Transverse colon (tissue), 3 donors: ENCODE results near the gene ACP1.

Source experiments
- EP300 ChIP-seq: sonication (generic); formaldehyde crosslinking; IDR thresholded peaks from one replicate; pipeline ENCODE4 v1.6.1; 2017; ENCODE audit warnings: antibody characterized with exemption, low read depth
- TF ChIP-seq, protein P1 (sequence below), 5 experiments: fragments of 200-600 bp in 3 of 5; fragments of 450-650 bp in 2 of 5; sonication (generic) in 3 of 5; IDR thresholded peaks; 1 replicate in 2 of 5; 2 replicates in 3 of 5; pipeline ENCODE4 v1.5.1; 2016 to 2017; ENCODE audit warnings: antibody characterized with exemption in 5 of 5, inconsistent platforms in 3 of 5, mild to moderate bottlenecking in 2 of 5, moderate library complexity in 1 of 5

DNA sequence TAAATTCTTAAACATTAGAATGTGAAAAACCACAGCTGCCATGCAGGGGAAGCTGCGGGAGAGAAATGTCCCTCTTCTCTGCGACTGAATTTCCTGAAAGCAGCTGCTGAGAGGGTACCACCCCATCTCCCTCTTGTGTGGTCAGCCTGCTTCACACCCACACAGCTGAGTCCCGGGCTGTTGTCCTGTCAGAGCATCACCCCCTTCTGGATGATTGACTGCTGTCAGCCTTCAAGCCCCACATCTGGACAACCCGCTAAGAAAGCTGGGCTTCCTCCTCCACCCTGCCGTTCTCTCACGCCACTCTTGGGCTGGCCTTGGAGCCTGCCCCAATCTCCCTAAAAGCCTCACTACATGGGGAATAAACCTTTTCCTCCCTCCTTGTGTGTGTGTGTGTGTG, 26.9 kb upstream of the ACP1 start:
- TF ChIP-seq EP300: no peak
- TF ChIP-seq, protein P1, sequence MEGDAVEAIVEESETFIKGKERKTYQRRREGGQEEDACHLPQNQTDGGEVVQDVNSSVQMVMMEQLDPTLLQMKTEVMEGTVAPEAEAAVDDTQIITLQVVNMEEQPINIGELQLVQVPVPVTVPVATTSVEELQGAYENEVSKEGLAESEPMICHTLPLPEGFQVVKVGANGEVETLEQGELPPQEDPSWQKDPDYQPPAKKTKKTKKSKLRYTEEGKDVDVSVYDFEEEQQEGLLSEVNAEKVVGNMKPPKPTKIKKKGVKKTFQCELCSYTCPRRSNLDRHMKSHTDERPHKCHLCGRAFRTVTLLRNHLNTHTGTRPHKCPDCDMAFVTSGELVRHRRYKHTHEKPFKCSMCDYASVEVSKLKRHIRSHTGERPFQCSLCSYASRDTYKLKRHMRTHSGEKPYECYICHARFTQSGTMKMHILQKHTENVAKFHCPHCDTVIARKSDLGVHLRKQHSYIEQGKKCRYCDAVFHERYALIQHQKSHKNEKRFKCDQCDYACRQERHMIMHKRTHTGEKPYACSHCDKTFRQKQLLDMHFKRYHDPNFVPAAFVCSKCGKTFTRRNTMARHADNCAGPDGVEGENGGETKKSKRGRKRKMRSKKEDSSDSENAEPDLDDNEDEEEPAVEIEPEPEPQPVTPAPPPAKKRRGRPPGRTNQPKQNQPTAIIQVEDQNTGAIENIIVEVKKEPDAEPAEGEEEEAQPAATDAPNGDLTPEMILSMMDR (IDR thresholded peaks at IDR 0.05): no peak
